NOMO-1 treated with DMSO at 0.1 percent for 48 hours (cell line): ENCODE data around the gene PKP1.
"Not testable (repeated sequence)": the region's sequence is repeated elsewhere in the genome, so short reads cannot be mapped to it uniquely, and the experiment has no call there.

Experiments used
- DNase-seq: peaks from one replicate; lab custom pipeline; 2025; ENCODE audit not compliant: unreplicated experiment; lab: John Stamatoyannopoulos, UW

PKP1 gene, protein sequence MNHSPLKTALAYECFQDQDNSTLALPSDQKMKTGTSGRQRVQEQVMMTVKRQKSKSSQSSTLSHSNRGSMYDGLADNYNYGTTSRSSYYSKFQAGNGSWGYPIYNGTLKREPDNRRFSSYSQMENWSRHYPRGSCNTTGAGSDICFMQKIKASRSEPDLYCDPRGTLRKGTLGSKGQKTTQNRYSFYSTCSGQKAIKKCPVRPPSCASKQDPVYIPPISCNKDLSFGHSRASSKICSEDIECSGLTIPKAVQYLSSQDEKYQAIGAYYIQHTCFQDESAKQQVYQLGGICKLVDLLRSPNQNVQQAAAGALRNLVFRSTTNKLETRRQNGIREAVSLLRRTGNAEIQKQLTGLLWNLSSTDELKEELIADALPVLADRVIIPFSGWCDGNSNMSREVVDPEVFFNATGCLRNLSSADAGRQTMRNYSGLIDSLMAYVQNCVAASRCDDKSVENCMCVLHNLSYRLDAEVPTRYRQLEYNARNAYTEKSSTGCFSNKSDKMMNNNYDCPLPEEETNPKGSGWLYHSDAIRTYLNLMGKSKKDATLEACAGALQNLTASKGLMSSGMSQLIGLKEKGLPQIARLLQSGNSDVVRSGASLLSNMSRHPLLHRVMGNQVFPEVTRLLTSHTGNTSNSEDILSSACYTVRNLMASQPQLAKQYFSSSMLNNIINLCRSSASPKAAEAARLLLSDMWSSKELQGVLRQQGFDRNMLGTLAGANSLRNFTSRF

GRCh38 chr1:201282931-201283829 lies at the start of gene PKP1:
Gene PKP1, plus strand, starts transcription at chr1:201283506. Its CDS starts 197 bp downstream, at chr1:201283703.
- DNase-seq = no peak

DNA sequence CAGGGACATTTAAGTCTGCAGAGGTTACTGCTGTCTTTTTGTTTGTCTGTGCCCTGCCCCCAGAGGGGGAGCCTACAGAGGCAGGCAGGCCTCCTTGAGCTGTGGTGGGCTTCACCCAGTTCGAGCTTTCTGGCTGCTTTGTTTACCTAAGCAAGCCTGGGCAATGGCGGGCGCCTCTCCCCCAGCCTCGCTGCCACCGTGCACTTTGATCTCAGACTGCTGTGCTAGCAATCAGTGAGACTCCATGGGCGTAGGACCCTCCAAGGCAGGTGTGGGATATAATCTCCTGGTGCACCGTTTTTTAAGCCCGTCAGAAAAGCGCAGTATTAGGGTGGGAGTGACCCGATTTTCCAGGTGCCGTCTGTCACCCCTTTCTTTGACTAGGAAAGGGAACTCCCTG lies 43.7 kb upstream of the PKP1 start:
- DNase-seq = not testable (repeated sequence)

- no peak for DNase-seq
Observed at GRCh38 chr1:201240171-201240570, 43.1 kb upstream of the PKP1 start.

- DNase-seq = peak; percentile 23
Observed at GRCh38 chr1:201241736-201242135, 41.6 kb upstream of the PKP1 start.

DNA sequence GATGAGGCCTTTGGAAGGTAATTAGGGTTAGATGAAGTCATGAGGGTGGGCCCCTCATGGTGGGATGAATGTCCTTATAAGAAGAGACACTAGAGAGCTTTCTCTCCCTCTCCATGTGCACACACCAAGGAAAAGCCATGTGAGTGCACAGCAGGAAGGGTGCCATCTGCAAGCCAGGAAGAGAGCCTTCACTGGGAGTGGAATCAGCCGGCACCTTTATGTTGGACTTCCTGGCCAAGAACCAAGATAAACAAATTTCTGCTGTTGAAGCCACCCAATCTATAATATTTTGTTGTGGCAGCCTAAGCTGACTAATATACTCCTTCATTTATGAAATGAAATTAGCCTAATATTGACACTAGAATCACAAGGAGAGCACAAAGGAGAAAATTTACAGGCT lies 38.2 kb upstream of the PKP1 start:
- no peak for DNase-seq

DNA sequence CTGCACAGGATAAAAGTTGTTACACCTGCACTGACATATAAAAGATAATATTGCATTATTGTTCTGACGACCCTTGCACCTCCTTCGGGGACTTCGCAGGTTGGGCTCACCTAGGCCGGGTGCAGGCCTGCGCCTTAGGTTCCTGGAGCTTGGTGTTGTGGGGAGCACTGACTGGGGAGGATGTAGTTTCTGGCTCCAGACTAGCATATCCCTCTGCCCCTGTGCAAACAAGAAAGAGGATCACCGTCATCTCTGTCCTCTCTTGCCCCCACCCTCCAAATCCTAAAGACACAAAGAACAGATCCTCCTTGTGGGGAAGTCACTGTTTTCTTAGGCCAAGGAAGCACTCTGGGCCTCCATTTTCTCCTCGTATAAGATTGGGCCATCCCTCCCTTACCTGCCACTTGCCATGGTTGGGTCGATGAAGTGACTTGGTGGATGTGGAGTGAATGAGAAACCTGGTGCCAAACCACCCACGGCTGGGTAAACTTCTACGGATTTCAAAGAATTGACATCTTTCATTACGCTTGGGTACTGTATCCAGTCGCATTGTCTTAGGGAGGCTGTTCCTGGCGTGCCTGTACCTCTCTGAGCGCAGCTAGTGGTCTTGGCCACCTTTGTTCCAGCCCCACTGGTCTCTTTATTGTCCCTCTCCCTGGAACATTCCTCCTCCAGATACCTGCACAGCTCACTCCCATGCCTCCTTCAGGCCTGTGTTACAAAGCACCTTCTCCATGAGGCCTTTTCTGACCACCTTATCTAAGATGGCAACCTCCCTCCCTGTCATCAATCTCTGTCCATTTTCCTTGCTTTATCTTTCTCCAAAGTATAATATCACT lies 34.4 kb upstream of the PKP1 start:
- no peak for DNase-seq

- no peak for DNase-seq
Observed at GRCh38 chr1:201250326-201251011, 32.8 kb upstream of the PKP1 start.

- DNase-seq = no peak
Observed at GRCh38 chr1:201251411-201251810, 31.9 kb upstream of the PKP1 start.

GRCh38 chr1:201251851-201252430 lies 31.4 kb upstream of the PKP1 start:
- DNase-seq = no peak

DNA sequence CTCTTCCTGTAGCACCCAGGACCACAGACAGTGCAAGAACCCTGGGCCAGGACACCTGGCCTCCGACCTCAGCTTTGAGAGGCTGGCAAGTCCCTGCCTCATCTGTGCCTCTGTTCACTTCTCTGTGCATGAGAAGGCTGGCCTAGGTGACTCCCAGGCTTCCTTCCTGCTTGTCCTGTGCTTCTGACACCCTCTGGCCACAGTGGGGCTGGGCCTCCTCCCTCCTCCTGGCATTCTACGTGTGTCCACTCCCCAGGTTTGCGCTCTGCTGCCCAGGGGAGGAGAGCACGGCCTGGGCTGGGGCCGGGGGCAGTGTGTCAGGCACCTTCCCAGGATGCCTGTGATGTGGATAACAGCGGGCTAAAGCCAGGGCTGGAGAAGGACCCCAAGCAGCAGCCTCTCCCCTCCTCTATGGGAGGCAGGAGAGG lies 30.3 kb upstream of the PKP1 start:
- DNase-seq = no peak

DNA sequence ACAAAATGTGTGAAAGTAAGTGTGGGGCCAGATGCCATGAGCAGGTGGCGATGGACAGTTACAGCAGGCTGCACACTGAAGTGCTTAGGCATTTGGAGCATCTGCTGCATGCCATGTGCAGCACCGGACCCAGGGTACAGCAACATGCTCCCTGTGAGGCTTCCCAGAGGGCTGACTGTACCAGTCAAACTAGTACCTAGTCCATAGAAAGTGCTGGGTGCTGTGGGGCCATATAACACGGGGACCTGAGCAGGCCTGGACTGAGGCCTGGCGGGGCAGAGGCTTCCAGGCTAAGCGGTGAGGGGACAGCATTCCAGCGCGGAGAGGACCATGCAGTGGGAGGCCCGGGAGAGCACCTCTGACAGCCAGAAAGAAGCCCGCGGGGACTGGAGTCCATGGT lies 29.9 kb upstream of the PKP1 start:
- DNase-seq = no peak

DNA sequence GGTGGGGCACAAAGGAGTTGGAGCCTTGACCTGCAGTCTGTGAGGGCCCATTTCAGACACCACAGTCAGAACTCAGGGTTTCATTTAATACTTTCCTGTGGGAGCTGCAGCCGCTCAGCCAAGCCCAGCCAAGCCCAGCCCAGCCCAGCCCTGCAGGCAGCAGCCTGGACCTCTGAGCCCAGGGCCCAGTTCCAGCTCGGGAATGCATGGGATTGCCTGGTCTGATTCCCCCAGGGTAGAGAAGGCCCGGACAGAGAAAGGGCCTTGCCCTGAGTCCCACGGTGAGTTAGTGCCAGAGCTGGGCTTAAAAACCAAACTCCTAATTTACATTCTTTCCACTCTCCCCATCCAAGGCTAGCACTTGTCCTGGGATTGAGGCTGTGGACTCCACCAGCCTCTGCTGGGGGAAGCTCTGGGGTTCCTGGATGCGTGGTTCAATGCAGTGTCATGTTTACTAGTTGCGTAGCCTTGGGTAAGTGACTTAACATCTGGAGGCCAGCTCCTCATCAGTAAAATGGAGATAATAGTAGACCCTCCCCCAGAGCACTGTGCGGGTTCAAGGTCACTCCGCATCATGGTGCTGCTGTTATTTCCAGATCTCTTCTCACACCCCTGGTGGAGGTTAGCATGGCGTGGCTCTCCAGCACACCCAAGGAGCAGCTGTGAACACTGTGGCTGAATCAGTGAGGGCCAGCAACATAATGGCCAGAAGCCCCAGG lies 29.2 kb upstream of the PKP1 start:
- no peak for DNase-seq

- DNase-seq = peak; percentile 7
Observed at GRCh38 chr1:201254625-201255478, 28.5 kb upstream of the PKP1 start.

GRCh38 chr1:201255479-201256362 lies 27.6 kb upstream of the PKP1 start:
- DNase-seq = no peak

DNA sequence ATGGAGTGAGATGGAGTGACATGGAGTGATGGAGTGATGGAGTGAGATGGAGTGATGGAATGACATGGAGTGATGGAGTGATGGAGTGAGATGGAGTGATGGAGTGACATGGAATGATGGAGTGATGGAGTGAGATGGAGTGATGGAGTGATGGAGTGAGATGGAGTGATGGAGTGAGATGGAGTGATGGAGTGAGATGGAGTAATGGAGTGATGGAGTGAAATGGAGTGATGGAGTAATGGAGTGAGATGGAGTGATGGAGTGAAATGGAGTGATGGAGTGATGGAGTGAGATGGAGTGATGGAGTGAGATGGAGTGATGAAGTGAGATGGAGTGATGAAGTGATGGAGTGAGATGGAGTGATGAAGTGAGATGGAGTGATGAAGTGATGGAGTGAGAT lies 25.2 kb upstream of the PKP1 start:
- DNase-seq = not testable (repeated sequence)

GRCh38 chr1:201258763-201259230 lies 24.5 kb upstream of the PKP1 start:
- no peak for DNase-seq
